Endothelial cell of hepatic sinusoid (primary cell): ENCODE data around the gene TOMM34.

ENCODE experiments used
- in situ Hi-C: cut with HindIII; loops from 2 replicates; pipeline ENCODE4 v1.10.0; 2017; ENCODE audit warnings: low sequenced_read_pairs

TOMM34 gene

DNA sequence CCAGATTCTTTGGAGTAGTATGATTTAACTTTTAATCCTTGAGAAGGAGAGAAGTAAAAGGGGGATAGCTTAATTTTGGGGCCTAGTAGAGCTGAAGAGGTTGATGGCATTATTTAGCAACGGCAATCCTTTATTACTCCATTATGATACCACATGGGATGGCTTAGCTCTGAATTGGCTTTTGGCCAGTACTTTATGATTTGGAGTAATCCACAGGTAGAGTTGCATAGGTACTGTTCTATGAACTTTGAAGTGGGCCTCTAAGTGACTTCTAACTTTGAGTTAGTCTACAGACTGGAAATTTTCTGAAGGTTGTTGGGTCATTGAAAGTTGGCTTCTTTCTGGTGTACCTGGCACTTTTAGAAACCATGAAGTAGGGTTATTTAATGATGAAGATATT, 63.1 kb downstream of the TOMM34 start:
- in situ Hi-C loops: no loop called here

DNA sequence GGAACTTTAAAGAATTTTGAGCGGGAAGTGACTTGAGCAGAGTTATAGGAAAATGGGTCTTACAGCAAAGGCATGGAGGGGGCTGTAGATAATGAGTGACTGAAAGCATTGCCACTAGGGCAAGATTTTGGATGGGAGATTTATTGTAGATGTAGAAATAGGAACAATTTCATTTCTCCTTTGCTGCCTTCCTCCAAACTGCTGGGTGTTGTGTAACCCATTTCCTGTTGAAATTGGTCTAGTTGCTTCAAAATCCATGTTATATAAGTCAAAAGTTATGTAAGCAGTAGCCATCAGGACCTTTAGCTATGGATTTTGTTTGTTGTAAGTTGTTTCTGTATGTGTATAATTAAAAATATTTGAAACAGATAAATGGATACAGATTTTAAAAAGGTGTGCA, 63.6 kb downstream of the TOMM34 start:
- in situ Hi-C loops: no loop called here

GRCh38 chr20:44894959-44895358, 65.2 kb downstream of the TOMM34 start:
- in situ Hi-C loops: loop anchor here (5.0 kb wide), 1 partner anchor 62 kb away; no protein-coding TSS in a partner anchor
